GM19351 (cell line): Measurements from ENCODE around the gene HIPK3.
"Not testable (repeated sequence)": the region's sequence is repeated elsewhere in the genome, so short reads cannot be mapped to it uniquely, and the experiment has no call there.

ENCODE experiments used
- ATAC-seq: cut with Tn5 transposase; IDR thresholded peaks from one replicate; pipeline ENCODE4 v1.9.1; 2021; ENCODE audit warnings: mild to moderate bottlenecking, moderate library complexity; ENCODE audit not compliant: unreplicated experiment

HIPK3 gene

GRCh38 chr11:33296695-33297094 lies 39.5 kb downstream of the HIPK3 start:
- ATAC-seq: no peak

GRCh38 chr11:33303541-33303940 lies 46.4 kb downstream of the HIPK3 start:
- ATAC-seq: no peak

GRCh38 chr11:33306821-33307220 lies 49.6 kb downstream of the HIPK3 start:
- not testable (repeated sequence) for ATAC-seq

GRCh38 chr11:33307984-33308383 lies 50.8 kb downstream of the HIPK3 start:
- ATAC-seq: no peak

GRCh38 chr11:33309118-33309517 lies 51.9 kb downstream of the HIPK3 start:
- no peak for ATAC-seq

GRCh38 chr11:33310720-33311500 lies 53.7 kb downstream of the HIPK3 start:
- ATAC-seq: no peak

- ATAC-seq: no peak
These were observed 54.5 kb downstream of the HIPK3 start for GRCh38 chr11:33311680-33312079.

- no peak for ATAC-seq
These were observed 58.6 kb downstream of the HIPK3 start for GRCh38 chr11:33315822-33316221.

GRCh38 chr11:33317662-33318061 lies 60.5 kb downstream of the HIPK3 start:
- ATAC-seq: no peak

- no peak for ATAC-seq
These were observed 63.0 kb downstream of the HIPK3 start for GRCh38 chr11:33320016-33320813.

GRCh38 chr11:33320814-33321330 lies 63.7 kb downstream of the HIPK3 start:
- no peak for ATAC-seq

- ATAC-seq: peak; percentile 58
These were observed 64.2 kb downstream of the HIPK3 start for GRCh38 chr11:33321422-33321821.

- ATAC-seq: no peak
These were observed 66.2 kb downstream of the HIPK3 start for GRCh38 chr11:33323421-33323820.

- ATAC-seq: no peak
These were observed 67.3 kb downstream of the HIPK3 start for GRCh38 chr11:33324302-33324985.

- ATAC-seq: no peak
These were observed 68.3 kb downstream of the HIPK3 start for GRCh38 chr11:33325451-33325850.

- ATAC-seq: peak; percentile 64
These were observed 72.6 kb downstream of the HIPK3 start for GRCh38 chr11:33329705-33330329.

- ATAC-seq: no peak
These were observed 76.6 kb downstream of the HIPK3 start for GRCh38 chr11:33333816-33334215.

GRCh38 chr11:33334627-33335026 lies 77.4 kb downstream of the HIPK3 start:
- ATAC-seq: no peak

- no peak for ATAC-seq
These were observed 82.1 kb downstream of the HIPK3 start for GRCh38 chr11:33339247-33339646.

GRCh38 chr11:33344611-33345010 lies 87.4 kb downstream of the HIPK3 start:
- ATAC-seq: no peak
